Measurements from ENCODE around the gene FBXO46. TPM values are rescaled to one million over a fixed set of nuclear protein-coding genes. Genes with fewer than 3 reads are reported as not detected.

FBXO46 gene
- total RNA-seq, 2 experiments from 2014 or later = 17.2 to 17.5 TPM

GRCh38 chr19:45746866-45747265 lies 16.2 kb upstream of the FBXO46 start:
- POLR2A ChIA-PET = no interaction called here
- H3K4me3 Mint-ChIP-seq = no peak overlapping the region

GRCh38 chr19:45745606-45746005 lies 14.9 kb upstream of the FBXO46 start:
- CTCF ChIA-PET = no interaction called here
- no peak for DNase-seq
- Histone ChIP-seq H3K9me3 (ENCODE audit: control insufficient read depth in 1 of 2, insufficient read depth in 1 of 2, low read length in 2 of 2) (no peaks in the 10 kb centered on the region), H3K36me3 (ENCODE audit: insufficient read depth, low read length) (no peaks in the 10 kb centered on the region), H3K4me3 (ENCODE audit: low read length) (no peak overlapping the region), H3K4me1 (ENCODE audit: insufficient read depth, low read length) (no peaks in the 10 kb centered on the region), H3K27me3 (ENCODE audit: control insufficient read depth in 1 of 2, insufficient read depth in 2 of 2, low read length in 2 of 2) (peaks cover 0 to 5% of the 10 kb centered on the region in 2 experiments), H3K27ac (ENCODE audit: low read depth in 1 of 2, low read length in 2 of 2) (no peak overlapping the region)
- no peak overlapping the region for H3K4me3 Mint-ChIP-seq
- H3K27ac Mint-ChIP-seq = no peak overlapping the region
- H3K36me3 Mint-ChIP-seq (ENCODE audit: low read depth) = no peaks in the 10 kb centered on the region
- intact Hi-C loops (cut with DNase I, micrococcal nuclease) = no loop called here
- H3K9me3 Mint-ChIP-seq = no peaks in the 10 kb centered on the region
- ATAC-seq (ENCODE audit: poor library complexity) = no peak
- TF ChIP-seq CTCF (IDR thresholded peaks at IDR 0.05) = no peak
- peaks cover 16% of the 10 kb centered on the region for H3K27me3 Mint-ChIP-seq
- POLR2A ChIA-PET = no interaction called here
- no peaks in the 10 kb centered on the region for H3K4me1 Mint-ChIP-seq (ENCODE audit: low read depth)

More at GRCh38 chr19:45746866-45747265, 16.2 kb upstream of the FBXO46 start:
- Mint-ChIP-seq H3K27ac (no peak overlapping the region), H3K27me3 (peaks cover 16% of the 10 kb centered on the region), H3K4me1 (ENCODE audit: low read depth) (no peaks in the 10 kb centered on the region), H3K9me3 (no peaks in the 10 kb centered on the region), H3K36me3 (ENCODE audit: low read depth) (no peaks in the 10 kb centered on the region)
- no peak for TF ChIP-seq CTCF (IDR thresholded peaks at IDR 0.05)
- no peak for DNase-seq
- Histone ChIP-seq H3K36me3 (ENCODE audit: insufficient read depth, low read length) (no peaks in the 10 kb centered on the region), H3K9me3 (ENCODE audit: control insufficient read depth in 1 of 2, insufficient read depth in 1 of 2, low read length in 2 of 2) (no peaks in the 10 kb centered on the region), H3K27me3 (ENCODE audit: control insufficient read depth in 1 of 2, insufficient read depth in 2 of 2, low read length in 2 of 2) (peaks cover 0 to 5% of the 10 kb centered on the region in 2 experiments), H3K27ac (ENCODE audit: low read depth in 1 of 2, low read length in 2 of 2) (no peak overlapping the region), H3K4me1 (ENCODE audit: insufficient read depth, low read length) (no peaks in the 10 kb centered on the region), H3K4me3 (ENCODE audit: low read length) (no peak overlapping the region)
- intact Hi-C loops (cut with DNase I, micrococcal nuclease) = no loop called here
- ATAC-seq (ENCODE audit: poor library complexity) = no peak
- CTCF ChIA-PET = no interaction called here

GRCh38 chr19:45742969-45743368 lies 12.3 kb upstream of the FBXO46 start:
- H3K36me3 Mint-ChIP-seq (ENCODE audit: low read depth) = no peaks in the 10 kb centered on the region
- no peak for ATAC-seq (ENCODE audit: poor library complexity)
- no peaks in the 10 kb centered on the region for H3K9me3 Mint-ChIP-seq
- ChIA-PET CTCF (no interaction called here), POLR2A (no interaction called here)
- Histone ChIP-seq H3K9me3 (ENCODE audit: control insufficient read depth in 1 of 2, insufficient read depth in 1 of 2, low read length in 2 of 2) (no peaks in the 10 kb centered on the region), H3K27me3 (ENCODE audit: control insufficient read depth in 1 of 2, insufficient read depth in 2 of 2, low read length in 2 of 2) (peaks cover 0 to 5% of the 10 kb centered on the region in 2 experiments), H3K4me3 (ENCODE audit: low read length) (no peak overlapping the region), H3K4me1 (ENCODE audit: insufficient read depth, low read length) (no peaks in the 10 kb centered on the region), H3K27ac (ENCODE audit: low read depth in 1 of 2, low read length in 2 of 2) (no peak overlapping the region), H3K36me3 (ENCODE audit: insufficient read depth, low read length) (no peaks in the 10 kb centered on the region)
- no peak for DNase-seq
- TF ChIP-seq CTCF (IDR thresholded peaks at IDR 0.05) = no peak
- H3K27me3 Mint-ChIP-seq = peaks cover 19% of the 10 kb centered on the region
- no peak overlapping the region for H3K27ac Mint-ChIP-seq
- no peaks in the 10 kb centered on the region for H3K4me1 Mint-ChIP-seq (ENCODE audit: low read depth)
- intact Hi-C loops (cut with DNase I, micrococcal nuclease) = no loop called here
- H3K4me3 Mint-ChIP-seq = no peak overlapping the region

Data from CD4-positive, alpha-beta T cell (primary cell).